ENCODE results near the gene B9D2.

The B9D2 gene

GRCh38 chr19:41369769-41370168 is 5.8 kb upstream of the B9D2 start:
- CTCF ChIA-PET, result interaction anchor here (0.7 to 9.7 kb wide), 4 partner anchors 9 to 61 kb away, joined by 3 to 103 read pairs (median 6); partner anchors contain the start of gene TGFB1
- no peak for TF ChIP-seq CTCF (IDR thresholded peaks at IDR 0.05; ENCODE audit: insufficient read depth, low read length, missing control alignments)
- POLR2A ChIA-PET, result no interaction called here
- H3K4me3 ChIP-seq (ENCODE audit: low read depth, low read length), result no peak overlapping the region
- no peak for DNase-seq (ENCODE audit: low read depth, low spot score)

- no peak overlapping the region for H3K4me3 ChIP-seq (ENCODE audit: low read depth, low read length)
- CTCF ChIA-PET, result interaction anchor here (0.7 to 9.7 kb wide), 4 partner anchors 11 to 1044 kb away, joined by 3 to 103 read pairs (median 6); partner anchors contain the start of gene TGFB1
- POLR2A ChIA-PET, result interaction anchor here (0.6 to 0.9 kb wide), 3 partner anchors 12 to 29 kb away, joined by 3 to 7 read pairs (median 3); no protein-coding TSS in a partner anchor
- peak; percentile 88 for DNase-seq (ENCODE audit: low read depth, low spot score)
- TF ChIP-seq CTCF (IDR thresholded peaks at IDR 0.05; ENCODE audit: insufficient read depth, low read length, missing control alignments), result no peak
Measured at GRCh38 chr19:41367848-41368301, 3.9 kb upstream of the B9D2 start.

GRCh38 chr19:41366089-41366488 is 2.1 kb upstream of the B9D2 start:
- ChIA-PET CTCF (interaction anchor here (2.7 to 9.7 kb wide), 2 partner anchors 12 to 58 kb away, joined by 6 to 103 read pairs; partner anchors contain the start of gene TGFB1), POLR2A (interaction anchor here (1.4 kb wide), 1 partner anchor 15 kb away, joined by 3 read pairs; no protein-coding TSS in a partner anchor)
- no peak for TF ChIP-seq CTCF (IDR thresholded peaks at IDR 0.05; ENCODE audit: insufficient read depth, low read length, missing control alignments)
- no peak for DNase-seq (ENCODE audit: low read depth, low spot score)
- no peak overlapping the region for H3K4me3 ChIP-seq (ENCODE audit: low read depth, low read length)

- POLR2A ChIA-PET, result interaction anchor here (0.6 to 2.8 kb wide), 3 partner anchors 12 to 138 kb away, joined by 3 to 29 read pairs (median 3); partner anchors contain the start of gene TGFB1
- no peak for DNase-seq (ENCODE audit: low read depth, low spot score)
- CTCF ChIA-PET, result interaction anchor here (0.9 to 9.7 kb wide), 6 partner anchors 11 to 56 kb away, joined by 3 to 103 read pairs (median 4); partner anchors contain the start of genes TGFB1 and TMEM91
- TF ChIP-seq CTCF (IDR thresholded peaks at IDR 0.05; ENCODE audit: insufficient read depth, low read length, missing control alignments), result no peak
- peak overlapping the region; percentile 98 for H3K4me3 ChIP-seq (ENCODE audit: low read depth, low read length)
Measured at GRCh38 chr19:41364524-41365391, 809 bp upstream of the B9D2 start.

GRCh38 chr19:41363371-41363752 is 587 bp downstream of the B9D2 start:
- CTCF ChIA-PET, result interaction anchor here (2.7 to 9.7 kb wide), 2 partner anchors 9 to 42 kb away, joined by 13 to 103 read pairs; partner anchors contain the start of gene TGFB1
- TF ChIP-seq CTCF (IDR thresholded peaks at IDR 0.05; ENCODE audit: insufficient read depth, low read length, missing control alignments), result no peak
- no peak for DNase-seq (ENCODE audit: low read depth, low spot score)

More at GRCh38 chr19:41363371-41363752, 587 bp downstream of the B9D2 start:
- H3K4me3 ChIP-seq (ENCODE audit: low read depth, low read length), result peak overlapping the region; percentile 98
- POLR2A ChIA-PET, result interaction anchor here (2.8 kb wide), 1 partner anchor 11 kb away, joined by 29 read pairs; the partner anchor contains the start of gene TGFB1

Data from AG04449 (cell line).